Nephron (organoid): ENCODE measurements around the gene DYNLT4.
"Not testable (repeated sequence)": the region's sequence is repeated elsewhere in the genome, so short reads cannot be mapped to it uniquely, and the experiment has no call there.

Experiments
- H3K27ac Mint-ChIP-seq, 3 experiments: 2 replicates each; pipeline ENCODE4 v1.8.0; 2020; ENCODE audit warnings: mixed read lengths in 3 of 3, mild to moderate bottlenecking in 2 of 3, moderate library complexity in 1 of 3
- H3K27me3 Mint-ChIP-seq: 2 replicates; pipeline ENCODE4 v1.8.0; 2021; ENCODE audit warnings: low read depth, mild to moderate bottlenecking, moderate library complexity, mixed read lengths
- H3K36me3 Mint-ChIP-seq: 2 replicates; pipeline ENCODE4 v1.8.0; 2020; ENCODE audit warnings: low read depth, mixed read lengths
- H3K4me1 Mint-ChIP-seq: 2 replicates; pipeline ENCODE4 v1.8.0; 2020; ENCODE audit warnings: mixed read lengths
- H3K4me3 Mint-ChIP-seq, 3 experiments: 2 replicates each; pipeline ENCODE4 v1.8.0; 2020; ENCODE audit warnings: mild to moderate bottlenecking in 3 of 3, mixed read lengths in 3 of 3, moderate library complexity in 2 of 3
- H3K9me3 Mint-ChIP-seq: 2 replicates; pipeline ENCODE4 v1.8.0; 2020; ENCODE audit warnings: mixed read lengths
- CTCF ChIP-seq, 3 experiments: fragments of 200-600 bp; sonication (generic); IDR thresholded peaks; one replicate each; pipeline ENCODE4 v1.5.0; 2021; ENCODE audit warnings: antibody characterized with exemption in 3 of 3; ENCODE audit not compliant: unreplicated experiment in 3 of 3

The DYNLT4 gene

GRCh38 chr1:44842486-44842861 lies 35.3 kb upstream of the DYNLT4 start:
- H3K4me1 Mint-ChIP-seq = peaks cover 37% of the 10 kb centered on the region
- no peaks in the 10 kb centered on the region for H3K9me3 Mint-ChIP-seq
- peak overlapping the region; percentile 75 to 88 (median 86) for H3K4me3 Mint-ChIP-seq
- H3K27me3 Mint-ChIP-seq = peaks cover 4% of the 10 kb centered on the region
- no peak for TF ChIP-seq CTCF (IDR thresholded peaks at IDR 0.05; ENCODE audit: unreplicated experiment in 3 of 3)
- no peaks in the 10 kb centered on the region for H3K36me3 Mint-ChIP-seq
- peak overlapping the region; percentile 58 to 77 (median 69) for H3K27ac Mint-ChIP-seq

GRCh38 chr1:44839576-44839975 lies 32.4 kb upstream of the DYNLT4 start:
- Mint-ChIP-seq H3K4me3 (peak overlapping the region; percentile 7 to 69 (median 41)), H3K4me1 (peaks cover 33% of the 10 kb centered on the region), H3K27me3 (peaks cover 4% of the 10 kb centered on the region), H3K36me3 (no peaks in the 10 kb centered on the region), H3K27ac (peak overlapping the region; percentile 84 to 93 (median 93)), H3K9me3 (no peaks in the 10 kb centered on the region)
- TF ChIP-seq CTCF (IDR thresholded peaks at IDR 0.05; ENCODE audit: unreplicated experiment in 3 of 3) = no peak

GRCh38 chr1:44838294-44838693 lies 31.1 kb upstream of the DYNLT4 start:
- not testable (repeated sequence) for H3K27me3 Mint-ChIP-seq, H3K36me3 Mint-ChIP-seq, H3K27ac Mint-ChIP-seq, H3K4me3 Mint-ChIP-seq, H3K9me3 Mint-ChIP-seq
- H3K4me1 Mint-ChIP-seq = peaks cover 27% of the 10 kb centered on the region

GRCh38 chr1:44835738-44836675 lies 28.9 kb upstream of the DYNLT4 start:
- Mint-ChIP-seq H3K9me3 (no peaks in the 10 kb centered on the region), H3K36me3 (no peaks in the 10 kb centered on the region), H3K4me1 (peaks cover 20% of the 10 kb centered on the region), H3K27me3 (no peaks in the 10 kb centered on the region), H3K4me3 (peak overlapping the region in 1 of 3 experiments; percentile 15), H3K27ac (peak overlapping the region; percentile 8 to 90 (median 80))
- peak; percentile 80 to 89 (median 87) for TF ChIP-seq CTCF (IDR thresholded peaks at IDR 0.05; ENCODE audit: unreplicated experiment in 3 of 3)

- peaks cover 15% of the 10 kb centered on the region for H3K4me1 Mint-ChIP-seq
- no peaks in the 10 kb centered on the region for H3K27me3 Mint-ChIP-seq
- H3K36me3 Mint-ChIP-seq = no peaks in the 10 kb centered on the region
These were observed 27.2 kb upstream of the DYNLT4 start for GRCh38 chr1:44834328-44834727.

More at GRCh38 chr1:44834328-44834727, 27.2 kb upstream of the DYNLT4 start:
- Mint-ChIP-seq H3K27ac (no peak overlapping the region), H3K9me3 (no peaks in the 10 kb centered on the region), H3K4me3 (no peak overlapping the region)
- no peak for TF ChIP-seq CTCF (IDR thresholded peaks at IDR 0.05; ENCODE audit: unreplicated experiment in 3 of 3)
